ENCODE data around the gene HPSE2. TPM values are rescaled to one million over a fixed set of nuclear protein-coding genes. Genes with fewer than 3 reads are reported as not detected.

The HPSE2 gene
- total and polyA plus RNA-seq, 2 donors (not counting 1 experiment from before 2014, with no cell fraction given) = not detected

GRCh38 chr10:98878418-98878817 lies 357.2 kb downstream of the HPSE2 start:
- Histone ChIP-seq H3K27me3 (replicated peaks in 1 of 4; ENCODE audit: control extremely low read depth in 1 of 4, control insufficient read depth in 3 of 4, insufficient read depth in 4 of 4, low read length in 3 of 4) (no peaks in the 10 kb centered on the region), H3K9me3 (ENCODE audit: control extremely low read depth in 1 of 3, control insufficient read depth in 2 of 3, insufficient read depth in 1 of 3, low read length in 2 of 3) (no peaks in the 10 kb centered on the region), H3K4me3 (ENCODE audit: control extremely low read depth in 1 of 5, extremely low read depth in 1 of 5, insufficient read depth in 1 of 5, low read depth in 2 of 5, low read length in 4 of 5) (no peak overlapping the region), H3K27ac (ENCODE audit: low read length in 2 of 2) (no peak overlapping the region), H3K9ac (ENCODE audit: low read length) (no peak overlapping the region), H3K36me3 (replicated peaks in 1 of 2; ENCODE audit: control extremely low read depth in 1 of 2, control insufficient read depth in 1 of 2, extremely low read depth in 1 of 2, insufficient read depth in 2 of 2, low read length in 1 of 2) (no peaks in the 10 kb centered on the region), H4K20me1 (ENCODE audit: control insufficient read depth, insufficient read depth, low read length, poor library complexity, severe bottlenecking) (no peaks in the 10 kb centered on the region), H3K79me2 (ENCODE audit: control insufficient read depth, insufficient read depth, low read length) (no peaks in the 10 kb centered on the region), H2AFZ (ENCODE audit: insufficient read depth, low read depth, low read length, poor library complexity, severe bottlenecking) (no peak overlapping the region), H3K4me1 (ENCODE audit: control insufficient read depth in 2 of 2, insufficient read depth in 2 of 2, low read length in 2 of 2) (no peaks in the 10 kb centered on the region), H3K4me2 (replicated peaks; ENCODE audit: low read depth, low read length, poor library complexity, severe bottlenecking) (no peak overlapping the region)
- no peak for TF ChIP-seq CTCF (IDR thresholded peaks at IDR 0.05)
- no peak for TF ChIP-seq EZH2 (IDR thresholded peaks at IDR 0.05; ENCODE audit: borderline replicate concordance, insufficient read depth, low read depth, low read length, poor library complexity, severe bottlenecking)
- ATAC-seq (ENCODE audit: low read depth) (no peak), DNase-seq (no peak)
- Mint-ChIP-seq H3K4me1 (no peaks in the 10 kb centered on the region), H3K9me3 (ENCODE audit: insufficient read depth) (no peaks in the 10 kb centered on the region), H3K27me3 (peaks cover 19% of the 10 kb centered on the region), H3K4me3 (no peak overlapping the region), H3K27ac (no peak overlapping the region)
- 56% methylated on average over 1 of the region's 2 CpGs for WGBS (ENCODE audit: insufficient coverage)
- POLR2A ChIA-PET = no interaction called here
- CTCF ChIA-PET = no interaction called here
- intact Hi-C loops (cut with micrococcal nuclease) = no loop called here

- no peak overlapping the region for H3K27ac Mint-ChIP-seq
Measured at GRCh38 chr10:98861962-98862361, 373.7 kb downstream of the HPSE2 start.

More at GRCh38 chr10:98861962-98862361, 373.7 kb downstream of the HPSE2 start:
- Histone ChIP-seq H3K4me2 (replicated peaks; ENCODE audit: low read depth, low read length, poor library complexity, severe bottlenecking) (no peak overlapping the region), H3K9me3 (ENCODE audit: control extremely low read depth in 1 of 3, control insufficient read depth in 2 of 3, insufficient read depth in 1 of 3, low read length in 2 of 3) (no peaks in the 10 kb centered on the region), H3K27ac (ENCODE audit: low read length in 2 of 2) (no peak overlapping the region), H3K27me3 (replicated peaks in 1 of 4; ENCODE audit: control extremely low read depth in 1 of 4, control insufficient read depth in 3 of 4, insufficient read depth in 4 of 4, low read length in 3 of 4) (no peaks in the 10 kb centered on the region), H3K4me1 (ENCODE audit: control insufficient read depth in 2 of 2, insufficient read depth in 2 of 2, low read length in 2 of 2) (no peaks in the 10 kb centered on the region), H3K4me3 (ENCODE audit: control extremely low read depth in 1 of 5, extremely low read depth in 1 of 5, insufficient read depth in 1 of 5, low read depth in 2 of 5, low read length in 4 of 5) (no peak overlapping the region), H2AFZ (ENCODE audit: insufficient read depth, low read depth, low read length, poor library complexity, severe bottlenecking) (no peak overlapping the region), H3K36me3 (replicated peaks in 1 of 2; ENCODE audit: control extremely low read depth in 1 of 2, control insufficient read depth in 1 of 2, extremely low read depth in 1 of 2, insufficient read depth in 2 of 2, low read length in 1 of 2) (no peaks in the 10 kb centered on the region), H3K9ac (ENCODE audit: low read length) (no peak overlapping the region), H3K79me2 (ENCODE audit: control insufficient read depth, insufficient read depth, low read length) (no peaks in the 10 kb centered on the region), H4K20me1 (ENCODE audit: control insufficient read depth, insufficient read depth, low read length, poor library complexity, severe bottlenecking) (no peaks in the 10 kb centered on the region)
- DNase-seq (no peak), ATAC-seq (ENCODE audit: low read depth) (no peak)
- no peaks in the 10 kb centered on the region for H3K27me3 Mint-ChIP-seq
- no peaks in the 10 kb centered on the region for H3K4me1 Mint-ChIP-seq
- WGBS (ENCODE audit: insufficient coverage) = 100% methylated on average over 1 of the region's 2 CpGs
- ChIA-PET POLR2A (no interaction called here), CTCF (no interaction called here)
- intact Hi-C loops (cut with micrococcal nuclease) = no loop called here
- TF ChIP-seq CTCF (IDR thresholded peaks at IDR 0.05) (no peak), EZH2 (IDR thresholded peaks at IDR 0.05; ENCODE audit: borderline replicate concordance, insufficient read depth, low read depth, low read length, poor library complexity, severe bottlenecking) (no peak)
- H3K9me3 Mint-ChIP-seq (ENCODE audit: insufficient read depth) = peaks cover 3% of the 10 kb centered on the region
- H3K4me3 Mint-ChIP-seq = no peak overlapping the region
